ENCODE data around the gene SELP.
A peak's percentile ranks its signal among the peaks of the same experiment; 100 is the strongest.

Gene SELP

DNA sequence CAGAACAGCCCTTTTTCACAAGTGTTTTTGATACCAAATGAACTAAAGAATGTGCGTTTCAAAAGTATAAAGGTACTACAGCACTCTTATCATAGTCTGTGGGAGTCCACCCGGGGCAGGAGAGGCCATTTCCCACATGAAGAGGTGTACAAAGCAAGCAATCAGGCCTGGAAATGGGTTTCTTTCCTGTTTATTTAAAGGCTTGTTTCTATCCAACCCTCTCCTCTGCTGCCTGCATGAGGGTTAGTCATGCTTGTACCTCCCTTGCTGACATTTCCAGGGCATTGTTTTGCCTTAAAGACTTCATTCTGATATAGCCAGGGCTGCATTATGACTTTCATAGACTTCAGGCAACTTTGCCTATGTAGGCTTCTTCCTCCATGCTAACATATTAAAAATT is 11.6 kb downstream of the SELP start:
- DNase-seq: no peak

DNA sequence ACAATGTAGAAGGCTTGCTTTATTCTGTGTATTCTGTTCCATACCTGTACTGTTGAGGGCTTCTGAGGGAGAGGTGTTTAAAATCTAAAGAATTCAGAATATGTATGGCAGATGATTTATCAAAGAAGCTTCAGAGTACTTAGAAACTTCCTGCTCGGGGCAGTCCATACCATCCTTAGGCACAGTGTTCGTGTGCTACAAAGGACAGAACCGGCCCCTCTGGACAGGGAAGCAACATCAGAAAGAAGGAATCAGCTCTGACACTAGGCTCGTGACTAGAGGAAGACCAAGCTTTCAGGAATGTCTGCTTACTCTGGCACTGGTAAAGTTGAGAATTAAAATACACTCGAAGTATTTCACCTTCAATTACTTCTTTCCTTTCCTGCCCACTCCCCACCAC is 14.1 kb downstream of the SELP start:
- DNase-seq: no peak

DNA sequence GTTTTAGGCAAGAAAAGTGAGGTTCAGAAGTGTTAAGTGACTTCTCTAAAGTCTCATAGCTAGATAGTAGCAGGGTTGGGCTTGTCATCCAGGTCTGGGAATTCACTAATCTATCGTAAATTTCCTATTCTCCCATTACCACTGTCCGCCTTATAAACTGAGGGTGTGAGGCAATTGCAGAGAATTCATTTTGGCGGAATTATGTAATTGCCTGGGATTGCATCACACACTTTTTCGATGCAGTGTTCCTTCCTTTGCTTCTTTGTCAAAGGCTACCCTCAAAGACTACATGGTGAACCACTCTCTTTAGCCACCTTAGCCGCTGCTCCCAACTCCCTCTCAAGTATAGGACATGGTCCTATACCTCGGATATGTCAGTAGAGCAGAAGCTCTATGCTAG is 19.1 kb downstream of the SELP start:
- peak; percentile 51 for DNase-seq

DNA sequence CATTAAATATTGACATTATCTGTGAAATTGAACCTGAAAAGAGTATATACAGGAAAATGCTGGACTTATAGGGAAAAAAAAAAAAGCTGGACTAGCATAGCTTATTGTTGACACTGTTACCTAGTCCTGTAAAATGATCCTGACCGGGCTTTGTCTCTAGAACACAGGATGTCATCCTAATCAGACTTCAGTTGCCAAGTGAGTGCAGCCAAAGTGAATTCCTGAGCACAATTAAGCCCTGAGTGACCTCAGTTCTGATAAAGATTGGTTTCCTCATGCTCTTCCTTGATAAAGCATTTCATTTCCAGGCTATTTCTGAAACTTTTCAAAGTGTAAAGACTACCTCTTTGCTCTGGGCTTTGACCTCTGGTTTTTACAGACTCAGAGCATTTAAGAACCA is 19.8 kb downstream of the SELP start:
- no peak for DNase-seq

DNA sequence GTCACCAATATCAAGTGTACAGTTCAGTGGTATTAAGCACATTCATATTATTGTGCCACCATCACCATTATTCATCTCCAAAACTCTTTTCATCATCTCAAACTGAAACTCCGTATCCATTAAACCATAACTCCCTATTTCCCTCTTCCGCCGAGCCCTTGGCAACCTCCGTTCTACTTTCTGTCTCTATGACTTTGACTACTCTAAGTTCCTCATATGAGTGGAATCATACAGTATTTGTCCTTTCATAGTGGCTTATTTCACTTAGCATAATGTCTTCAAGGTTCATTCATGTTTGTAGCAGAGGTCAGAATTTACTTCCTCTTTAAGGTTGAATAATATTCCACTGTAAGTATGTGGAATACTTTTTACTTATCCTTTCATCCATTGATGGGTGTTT is 21.7 kb downstream of the SELP start:
- DNase-seq: peak; percentile 84

DNA sequence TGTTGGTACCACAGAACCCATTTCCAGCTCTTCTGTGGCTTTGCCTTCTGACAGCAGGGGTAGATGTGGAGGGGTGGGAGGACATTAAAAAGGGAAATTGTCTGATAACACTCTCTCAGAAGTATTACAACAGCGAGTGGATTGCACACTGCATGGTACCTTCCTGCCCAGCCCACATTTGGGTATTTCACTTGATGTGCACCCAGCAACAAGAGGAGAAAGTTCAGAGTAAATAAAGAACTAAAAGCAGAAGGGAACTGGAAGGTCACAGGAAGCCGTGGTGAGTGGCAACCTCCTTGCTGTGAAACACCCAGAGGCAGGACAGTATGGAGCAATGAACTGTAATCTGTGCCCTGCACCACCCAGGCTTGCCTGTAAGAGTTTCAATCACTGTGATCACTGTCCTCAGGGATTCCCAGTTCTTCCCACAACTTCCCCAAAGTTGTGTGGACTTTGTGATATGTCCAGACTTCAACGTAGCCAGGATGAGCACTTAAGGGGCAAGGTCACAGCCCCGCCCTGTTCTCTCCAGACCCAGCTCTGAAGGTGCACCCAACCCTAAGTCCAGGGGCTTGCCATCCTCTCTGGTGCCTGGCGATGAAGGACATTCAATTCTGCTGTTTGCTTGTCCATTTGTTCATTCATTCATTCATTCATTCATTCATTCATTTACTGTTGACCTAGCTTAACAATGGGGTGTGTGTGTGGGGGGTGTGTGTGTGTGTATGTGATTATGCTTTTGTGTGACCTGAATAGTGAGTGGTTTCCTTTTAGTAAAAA is 25.0 kb downstream of the SELP start:
- peak; percentile 93 for DNase-seq

DNA sequence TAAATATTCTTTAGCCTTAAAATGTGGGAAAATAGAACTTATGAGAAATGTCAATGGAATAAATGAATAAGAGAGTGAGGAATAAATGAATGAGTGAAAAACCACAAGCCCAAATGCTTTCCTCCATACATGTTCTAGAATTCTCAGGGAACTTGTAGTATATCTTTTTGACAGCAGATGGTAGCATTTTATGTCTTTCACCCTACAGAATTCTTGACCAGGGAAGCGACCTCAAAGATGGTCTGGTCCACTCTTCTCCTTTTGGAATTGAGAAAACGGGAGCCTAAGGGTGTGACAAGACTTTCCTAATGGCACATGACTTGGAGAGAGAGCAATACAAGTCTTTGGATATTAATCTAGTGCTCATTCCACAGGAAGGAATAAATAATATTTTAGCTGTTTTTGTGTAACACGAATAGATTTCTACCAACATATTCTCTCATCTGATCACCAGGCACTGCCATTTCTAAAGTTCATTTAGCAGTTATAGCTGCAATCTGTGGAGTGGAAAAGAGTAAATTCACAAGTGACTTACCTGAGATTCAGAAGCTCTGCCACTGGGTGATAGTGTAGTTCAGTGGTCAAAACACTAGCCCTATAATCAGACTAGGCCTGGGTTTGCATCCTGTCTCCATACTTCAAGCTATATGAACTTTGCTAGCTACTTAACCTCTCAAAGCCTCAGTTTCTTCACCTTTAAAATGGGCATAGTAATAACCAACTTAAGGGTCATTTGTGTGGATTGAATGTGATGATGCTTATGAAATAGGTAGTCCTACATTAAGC is 28.6 kb downstream of the SELP start:
- DNase-seq: peak; percentile 57

DNA sequence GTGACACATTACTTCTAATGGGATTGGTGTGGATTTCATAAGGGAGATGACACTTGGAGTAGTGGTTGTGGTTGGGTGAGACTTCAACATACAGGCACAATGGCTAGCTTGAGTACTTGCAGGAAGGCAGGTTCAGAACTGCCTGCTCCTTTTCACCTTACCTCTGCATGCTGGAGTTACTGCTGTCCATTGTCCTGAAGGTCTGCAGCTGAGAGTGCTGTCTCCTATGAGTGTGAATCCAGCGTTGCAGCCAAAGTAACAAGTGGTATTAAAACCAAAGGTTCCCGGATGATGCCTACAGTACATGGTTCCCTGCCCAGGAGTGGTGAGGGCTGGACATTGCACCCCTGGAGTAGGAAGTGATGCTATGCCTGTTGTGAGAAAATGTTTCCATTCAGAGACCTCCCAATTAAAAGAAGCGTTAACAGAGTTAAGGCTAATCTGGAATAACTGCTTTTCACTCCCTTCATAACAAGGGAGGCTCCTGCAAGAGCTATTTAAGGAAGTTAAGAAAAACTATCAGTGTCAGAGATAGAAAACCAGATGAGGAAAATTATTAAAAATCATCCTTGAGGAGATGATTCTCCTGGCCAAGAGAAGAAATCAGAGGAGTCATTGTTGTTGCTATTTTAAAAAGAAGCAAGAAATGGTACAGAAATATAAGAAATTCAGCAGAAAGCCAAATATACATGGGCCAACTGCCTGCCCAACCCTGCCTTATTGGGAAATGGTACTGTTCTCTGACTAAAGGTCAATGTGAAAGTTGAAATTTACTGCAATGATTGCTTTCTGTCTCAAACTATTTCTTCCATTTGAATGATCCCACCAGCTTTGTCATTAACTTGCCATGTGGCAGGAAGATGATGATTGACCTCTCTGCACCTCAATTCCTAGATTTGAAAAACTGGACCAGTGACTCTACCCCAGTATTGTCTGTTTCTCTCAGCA is 33.9 kb downstream of the SELP start:
- DNase-seq: no peak

DNA sequence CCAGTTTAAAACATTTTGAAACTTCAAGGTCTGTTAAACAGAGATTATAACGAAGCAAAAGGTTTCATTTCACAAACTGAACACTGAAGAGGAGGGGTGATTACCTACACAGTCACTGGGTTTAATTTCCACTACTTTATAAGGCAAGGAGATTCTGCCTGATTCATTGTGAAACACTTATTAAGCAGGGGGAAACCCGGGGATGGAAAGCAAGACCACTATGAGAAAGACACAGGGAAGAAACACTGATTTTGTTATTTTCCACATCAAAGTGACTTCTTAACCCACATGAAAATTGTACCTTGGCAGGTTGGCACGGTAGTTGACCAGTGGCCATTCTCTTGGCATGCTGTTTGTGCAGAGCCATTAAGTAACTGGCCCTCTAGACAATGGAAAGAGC is 35.5 kb downstream of the SELP start:
- DNase-seq: no peak

DNA sequence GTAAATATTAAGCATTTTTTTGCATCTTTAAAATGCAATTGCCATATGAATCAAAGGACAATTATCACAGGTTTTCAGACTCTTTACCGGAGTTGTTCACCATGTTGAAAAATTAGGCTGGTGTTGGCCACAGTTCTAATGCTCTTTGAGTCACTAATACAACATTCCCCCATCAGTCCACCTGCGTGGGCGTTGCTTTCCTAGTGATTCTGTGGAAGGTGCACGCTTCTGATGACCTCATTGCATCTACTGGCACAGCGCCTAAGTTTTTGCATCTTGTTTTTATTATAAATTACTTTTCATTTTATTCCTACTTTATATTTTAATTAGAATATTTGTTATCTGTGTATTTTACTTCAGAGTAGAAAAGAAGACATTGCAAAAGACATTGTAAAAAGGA is 39.0 kb downstream of the SELP start:
- DNase-seq: no peak

DNA sequence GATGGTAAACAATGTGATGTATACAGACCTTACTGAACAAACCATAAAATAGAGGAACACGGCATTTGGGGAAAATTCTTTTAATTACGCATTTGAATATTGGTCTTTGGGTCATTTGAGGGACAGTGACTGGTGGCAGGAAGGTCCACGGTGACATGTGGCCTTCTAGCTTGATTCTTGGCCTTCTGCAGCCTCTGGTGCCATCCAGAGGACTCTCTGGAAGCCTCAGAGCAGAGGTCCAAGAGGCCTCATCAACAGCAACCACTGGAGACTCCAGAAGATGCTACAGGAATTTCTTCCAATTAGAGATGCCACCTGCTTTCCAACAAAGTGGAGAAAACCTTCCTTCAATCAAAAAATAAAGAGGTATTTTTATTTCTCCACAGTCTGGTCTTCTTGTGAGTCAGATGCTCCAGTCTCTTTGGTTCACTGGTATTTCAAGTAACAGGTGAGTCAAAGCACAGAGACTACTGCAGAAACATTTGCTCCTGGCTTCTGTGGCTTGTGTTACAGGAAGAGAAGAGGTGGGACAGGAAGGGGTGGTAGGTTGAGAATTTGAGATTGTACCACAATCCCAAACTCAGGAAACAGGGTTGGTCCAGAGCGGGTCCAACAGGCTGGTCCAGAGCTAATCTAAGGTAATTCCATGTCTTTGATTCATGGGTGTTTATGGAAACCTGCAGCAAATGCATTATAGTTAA is 41.0 kb downstream of the SELP start:
- DNase-seq: no peak

DNA sequence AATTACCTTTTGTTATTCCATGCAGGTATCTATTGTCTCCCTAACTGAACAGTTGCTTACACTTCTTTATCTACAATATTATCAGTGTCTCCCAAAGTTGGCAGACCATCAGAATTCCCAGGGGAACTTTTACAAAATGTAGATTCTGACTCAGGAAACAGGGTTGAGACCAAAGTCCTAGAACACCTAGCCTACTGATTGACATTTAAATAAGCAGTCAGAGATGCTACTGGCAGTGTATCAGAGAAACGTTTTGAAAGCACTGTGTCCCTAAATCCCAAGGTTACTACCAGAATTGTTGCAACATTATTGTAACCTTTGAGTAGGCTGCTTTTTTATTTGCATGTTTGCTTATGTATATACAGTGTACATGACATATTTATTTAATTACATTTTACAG is 41.8 kb downstream of the SELP start:
- DNase-seq: no peak

DNA sequence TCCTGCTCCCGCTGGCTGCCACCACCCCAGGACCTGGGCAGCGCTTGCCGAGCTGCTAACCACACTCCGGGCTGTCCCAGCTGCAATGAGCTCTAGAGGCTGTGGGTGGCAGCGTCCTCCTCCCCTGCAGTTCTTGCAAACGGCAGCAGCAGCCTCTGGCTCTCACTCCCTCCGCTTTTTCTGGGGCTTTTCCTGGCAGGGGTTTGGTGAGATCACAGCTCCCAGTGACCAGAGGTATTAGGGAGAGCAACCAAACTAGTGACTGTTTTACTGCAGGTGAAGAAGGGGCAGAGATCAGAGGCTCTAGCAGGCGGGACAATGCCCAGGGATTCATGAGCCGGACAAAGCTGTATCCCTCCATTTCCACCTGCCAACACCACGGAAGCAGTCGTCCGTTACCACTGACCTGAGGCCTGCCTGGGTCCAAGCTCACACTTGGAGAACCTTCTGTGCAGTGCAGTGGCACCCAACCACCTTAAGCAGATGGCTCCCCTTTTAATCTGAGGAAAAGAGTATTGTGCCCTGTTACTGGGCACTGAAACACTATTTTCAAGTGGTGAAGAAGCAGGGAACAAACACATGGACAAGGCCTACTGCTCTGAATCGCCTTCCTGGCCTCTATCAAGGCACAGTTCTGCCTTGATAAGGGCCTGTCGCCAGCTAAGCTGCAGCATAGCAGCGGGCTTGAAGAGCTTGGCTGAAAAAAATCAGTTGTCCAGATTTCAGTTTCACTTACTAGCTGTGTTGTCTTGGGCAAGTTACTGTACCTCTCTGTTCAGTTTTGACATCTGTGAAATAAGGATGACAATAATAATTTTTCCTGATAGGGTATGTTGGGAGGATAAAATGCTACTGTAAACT is 43.3 kb downstream of the SELP start, which contains the start of gene F5:
Gene F5 (minus strand): TSS at position 87 of the 861 bp plus-strand sequence. CDS start 95 bp downstream, outside the sequence.
- DNase-seq: peak; percentile 77

DNA sequence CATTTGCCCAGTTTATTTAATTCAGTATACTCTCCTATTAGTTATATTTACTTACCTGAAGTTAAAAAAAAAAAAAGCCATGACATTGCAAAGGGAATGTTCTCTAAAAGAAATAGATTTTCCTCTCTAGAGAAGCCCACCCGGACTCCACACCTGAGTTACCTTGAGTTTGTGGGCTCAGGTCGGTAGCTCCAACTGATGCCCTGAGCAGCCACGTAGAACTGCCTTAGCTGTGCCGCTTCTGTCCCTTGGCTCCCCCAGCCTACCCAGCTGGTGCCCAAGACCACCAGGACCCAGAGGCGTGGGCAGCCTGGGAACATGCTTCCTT is 43.9 kb downstream of the SELP start:
- DNase-seq: no peak

DNA sequence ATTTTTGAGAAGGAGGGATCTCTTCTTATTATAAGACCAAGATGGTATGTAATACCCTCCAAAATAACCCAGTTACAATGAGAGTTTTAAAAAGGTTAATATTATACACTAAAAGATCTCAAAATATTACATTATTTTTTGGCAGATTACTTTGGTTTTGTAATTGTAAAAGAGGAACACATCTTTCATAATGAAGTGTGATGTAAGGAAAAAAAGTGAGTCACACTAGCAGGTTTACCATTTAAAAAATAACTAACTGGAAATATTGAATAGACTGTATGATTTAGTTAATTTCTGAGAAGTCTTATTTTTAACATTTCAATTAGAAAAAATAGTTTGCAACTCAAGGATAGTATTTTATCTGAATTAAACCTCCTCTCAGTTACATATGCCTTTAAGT is 44.7 kb downstream of the SELP start:
- DNase-seq: peak; percentile 77

DNA sequence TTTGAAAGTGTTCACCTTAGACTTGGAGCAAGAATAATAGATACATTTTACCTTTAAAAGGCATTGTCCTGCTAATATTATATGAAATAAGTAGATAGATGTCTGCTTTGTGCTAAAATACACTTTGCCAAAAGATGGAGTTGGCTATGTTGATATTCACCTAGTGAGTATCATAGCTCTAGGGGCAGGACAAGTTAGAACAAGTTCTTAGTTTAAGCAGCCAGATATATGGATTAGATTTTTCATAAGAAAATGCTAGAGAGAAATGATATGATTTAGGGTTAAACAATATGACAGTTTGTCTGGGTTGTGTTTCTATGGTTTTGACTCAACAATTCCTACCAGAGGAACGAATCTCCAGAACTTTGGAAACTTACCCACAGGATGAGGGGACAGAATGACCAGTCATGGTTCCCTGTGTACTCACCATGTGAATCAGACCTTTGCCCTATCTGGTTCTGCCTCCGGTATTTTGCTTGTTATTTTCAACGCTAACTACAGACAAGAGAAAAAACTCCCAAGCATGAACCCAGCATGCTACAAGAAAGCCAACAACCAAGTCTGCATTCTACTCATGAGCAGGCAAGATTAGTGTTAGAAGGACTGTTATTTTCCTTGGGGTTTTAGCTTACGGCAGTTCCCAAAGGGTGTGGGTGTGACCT is 45.3 kb downstream of the SELP start:
- DNase-seq: peak; percentile 50

DNA sequence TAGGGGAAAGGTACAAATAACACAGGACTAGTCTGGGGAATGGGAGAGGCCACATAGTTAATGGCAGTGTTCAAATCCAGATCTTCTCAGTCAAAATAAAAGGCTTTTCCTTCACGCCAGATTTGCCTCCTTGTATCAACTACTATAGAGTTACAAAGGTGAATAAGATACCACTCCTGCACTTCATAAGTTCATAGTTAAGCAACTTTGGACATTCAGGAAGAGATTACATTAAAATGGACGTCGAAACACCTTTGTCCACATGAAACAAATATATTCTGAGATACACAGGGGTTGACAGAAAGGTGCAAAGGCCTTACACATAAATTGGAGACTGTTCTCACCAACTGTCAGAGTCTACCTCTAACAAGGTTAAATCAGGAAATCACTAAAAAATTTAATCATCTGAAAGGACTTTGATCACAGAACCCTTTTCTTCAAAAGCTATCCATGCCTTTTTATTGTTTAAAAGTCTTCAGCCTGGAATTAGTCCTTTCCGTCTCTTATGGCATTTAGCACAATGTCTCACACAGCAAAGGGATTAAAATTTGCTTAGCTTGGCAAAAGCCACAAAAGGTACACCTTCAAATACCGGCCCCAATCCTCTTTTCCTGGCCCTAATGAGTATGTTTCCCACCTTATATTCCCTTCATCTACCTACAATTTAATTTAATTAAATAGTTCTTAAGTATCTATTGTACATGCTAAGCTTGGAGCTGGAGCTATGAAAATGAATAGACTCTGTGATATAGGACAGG is 51.8 kb downstream of the SELP start:
- no peak for DNase-seq

DNA sequence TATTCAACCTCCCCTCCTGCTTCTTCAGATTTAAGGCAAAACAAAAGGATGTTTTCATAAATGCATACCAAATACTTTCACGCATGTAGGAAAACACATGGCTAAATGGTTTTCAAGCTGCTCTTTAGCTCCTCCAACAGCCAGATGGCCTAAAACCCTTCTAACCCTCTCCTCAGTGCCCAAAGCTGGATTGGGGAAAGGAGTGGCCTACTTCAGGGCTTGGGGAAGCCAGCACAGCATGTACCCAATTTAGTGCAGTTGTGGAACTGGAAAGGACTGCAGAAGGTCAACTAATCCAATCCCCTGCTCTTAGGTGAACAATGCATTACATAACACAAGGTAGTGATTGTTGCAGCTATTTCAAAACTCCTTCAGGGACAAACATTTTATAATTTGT is 53.0 kb downstream of the SELP start:
- DNase-seq: no peak

DNA sequence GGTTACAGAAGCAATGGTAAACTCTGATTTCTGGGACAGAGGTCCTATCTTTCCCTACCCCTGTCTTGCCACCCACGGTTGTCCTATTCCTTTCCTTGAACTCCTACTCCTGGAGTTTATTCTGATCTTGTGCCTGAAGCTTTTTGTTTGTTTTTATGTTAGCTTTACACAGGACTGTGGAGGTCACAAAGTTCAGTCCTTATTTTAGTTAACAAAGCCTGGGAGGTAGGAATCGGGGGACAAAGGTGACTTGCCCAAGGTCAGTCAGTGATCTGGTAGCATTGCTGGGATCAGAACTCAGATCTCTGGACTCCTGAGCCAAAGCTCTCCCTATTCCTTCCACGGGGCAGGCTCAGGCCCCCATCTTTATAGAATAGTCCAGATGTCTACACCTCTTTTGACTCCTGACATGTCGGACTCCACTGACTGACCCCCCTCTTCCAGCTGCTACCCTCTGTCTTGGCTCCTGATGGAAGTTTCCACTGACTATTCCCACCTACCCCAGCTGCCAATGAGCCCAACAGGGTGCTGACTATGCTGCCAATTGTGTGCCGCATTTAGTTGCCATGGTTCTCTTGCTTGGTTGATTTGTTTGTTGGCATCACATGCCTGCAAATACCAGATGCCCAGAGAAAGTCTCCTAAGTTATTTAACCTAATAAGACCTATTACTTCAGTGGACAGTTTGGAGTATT is 53.5 kb downstream of the SELP start:
- no peak for DNase-seq

DNA sequence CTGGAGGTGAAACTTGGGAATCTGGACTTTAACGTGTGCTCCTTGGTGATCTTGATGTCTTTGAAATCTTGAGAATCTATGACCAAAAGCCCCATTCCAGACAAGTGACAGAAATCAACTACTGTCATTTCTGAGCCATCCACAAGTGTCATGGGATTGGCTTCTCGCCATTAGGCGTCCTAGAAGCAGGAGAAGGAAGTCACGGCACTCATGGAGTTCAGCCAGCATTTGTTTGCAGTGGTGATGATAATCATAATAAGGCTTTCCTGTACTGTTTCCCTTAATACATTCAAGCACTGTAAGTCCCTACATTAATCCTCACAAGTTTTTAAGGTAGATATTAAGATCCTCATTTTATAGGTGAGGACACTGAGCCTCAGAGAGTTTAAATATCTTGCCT is 55.6 kb downstream of the SELP start:
- DNase-seq: no peak

Data from inflammatory macrophage treated with lipopolysaccharide for 4 hours (primary cell).